Erythroblast (primary cell): ENCODE measurements around the gene OR2A7.
"Not testable (repeated sequence)": the region's sequence is repeated elsewhere in the genome, so short reads cannot be mapped to it uniquely, and the experiment has no call there.

Source experiments
- DNase-seq, 2 experiments: peaks; one replicate each; lab custom pipeline; 2025; lab: John Stamatoyannopoulos, UW
- GATA1 ChIP-seq: IDR thresholded peaks from 2 replicates; pipeline ENCODE4 v1.6.1; 2011; ENCODE audit warnings: low read depth, mild to moderate bottlenecking, control low read depth, low read length, moderate library complexity
- POLR2A ChIP-seq: IDR thresholded peaks from 2 replicates; pipeline ENCODE4 v1.6.1; 2011; ENCODE audit warnings: mild to moderate bottlenecking, low read length

Gene OR2A7

DNA sequence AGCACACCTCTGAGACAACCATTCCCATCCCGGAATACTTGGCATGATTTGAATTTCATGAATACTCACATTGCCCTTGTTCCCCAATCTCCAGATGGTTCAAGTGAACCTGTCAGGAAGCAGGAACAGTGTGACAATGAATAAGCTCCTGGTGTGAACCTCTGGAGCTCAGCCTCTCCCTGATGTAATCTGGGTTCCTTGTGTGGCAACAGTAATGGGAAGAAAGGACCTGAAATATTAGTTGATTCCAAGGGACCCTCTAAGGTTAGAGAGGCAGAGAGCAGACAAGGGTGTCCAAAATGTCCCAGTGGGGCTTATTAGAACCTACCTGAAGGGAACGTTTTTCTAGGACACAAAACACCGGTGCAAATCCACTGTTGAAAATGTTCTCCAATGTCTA lies 8.5 kb downstream of the OR2A7 start:
- no peak for TF ChIP-seq GATA1
- TF ChIP-seq POLR2A: no peak
- DNase-seq: no peak

DNA sequence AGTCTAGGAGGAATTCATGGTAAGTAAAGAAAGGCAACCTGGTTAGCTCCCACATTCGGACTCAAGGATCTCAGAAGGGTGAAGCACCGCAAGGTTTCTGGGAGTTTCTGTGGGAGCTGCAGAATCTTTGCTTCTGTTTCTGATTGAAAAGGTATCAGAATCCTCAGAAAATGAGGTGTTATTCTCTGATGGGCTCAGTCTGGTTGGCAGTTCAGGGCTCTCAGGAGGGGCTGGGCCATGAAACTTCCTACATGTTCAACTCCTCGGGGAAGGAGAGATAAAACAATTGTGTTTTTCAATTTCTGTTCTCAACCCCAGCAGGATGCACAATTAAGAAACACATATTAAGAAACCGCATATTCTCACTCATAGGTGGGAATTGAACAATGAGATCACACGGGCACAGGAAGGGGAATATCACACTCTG lies 9.1 kb downstream of the OR2A7 start:
- TF ChIP-seq POLR2A: no peak
- DNase-seq: no peak

DNA sequence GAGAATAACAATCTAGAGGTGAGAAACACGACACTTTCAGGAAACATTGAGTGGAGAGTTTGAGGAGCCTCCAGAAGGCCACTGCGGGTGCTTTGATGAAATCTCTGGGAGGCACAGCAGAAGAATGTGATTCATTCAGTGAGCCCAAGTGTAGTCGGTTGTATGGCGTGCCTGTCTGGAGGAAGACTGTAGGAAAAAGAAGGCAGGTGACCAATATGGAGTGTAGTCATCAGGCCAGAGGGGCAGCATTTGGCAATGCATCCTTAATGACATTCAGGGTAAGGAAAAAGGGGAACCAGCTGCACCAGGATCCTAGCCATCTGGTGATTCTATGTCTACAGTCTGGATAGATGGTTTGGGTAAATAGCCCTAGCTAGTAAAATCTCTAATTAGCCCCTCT lies 12.3 kb downstream of the OR2A7 start:
- DNase-seq: not testable (repeated sequence)

DNA sequence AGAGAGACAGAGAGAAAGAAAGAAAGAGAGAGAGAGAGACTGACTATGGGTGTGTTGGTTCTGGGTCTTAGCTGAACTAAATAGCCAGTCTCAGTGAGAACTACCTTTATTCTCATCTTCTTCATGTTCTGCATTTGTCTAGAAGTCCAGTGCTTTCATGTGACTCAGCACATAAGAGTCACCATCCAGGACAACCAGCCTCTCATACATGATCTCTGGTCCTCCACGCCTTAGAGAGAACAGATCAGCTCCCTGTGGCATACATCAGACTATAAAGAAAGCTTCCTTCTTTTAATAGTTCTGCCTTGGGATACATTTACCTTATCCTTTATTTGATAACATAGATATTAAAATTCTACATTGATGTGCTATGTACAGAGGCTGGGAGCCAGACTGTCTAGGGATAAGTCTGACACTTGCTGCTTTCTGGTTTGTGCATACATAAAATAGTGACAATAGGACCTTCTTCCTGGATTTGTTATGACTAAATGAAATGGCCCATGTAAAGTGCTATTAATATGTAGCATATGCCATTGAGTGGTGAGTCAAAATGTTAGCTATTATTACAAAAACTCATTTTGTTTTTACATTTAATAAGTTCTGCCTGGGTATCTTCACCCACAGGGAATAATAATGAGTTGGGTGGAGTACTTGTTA lies 16.8 kb downstream of the OR2A7 start:
- not testable (repeated sequence) for DNase-seq

DNA sequence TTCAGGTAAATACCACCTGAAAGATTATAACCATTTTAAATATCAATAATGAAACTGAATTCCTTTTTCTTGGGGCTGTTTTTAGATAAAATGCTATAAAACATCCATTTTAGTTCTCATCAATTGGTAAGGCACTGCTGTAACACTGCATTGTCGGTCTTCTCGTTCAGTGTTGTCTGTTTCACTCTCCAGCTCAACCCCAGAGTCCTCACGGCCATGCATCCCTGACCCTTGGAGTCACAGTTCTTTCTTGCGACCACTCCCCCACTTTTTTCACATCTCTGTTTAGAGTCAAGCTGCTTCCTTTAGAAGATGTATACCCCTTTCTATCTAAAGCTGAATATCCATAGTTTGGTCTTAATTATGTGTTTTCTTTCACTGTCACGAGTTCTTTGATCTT lies 17.6 kb downstream of the OR2A7 start:
- DNase-seq: not testable (repeated sequence)

DNA sequence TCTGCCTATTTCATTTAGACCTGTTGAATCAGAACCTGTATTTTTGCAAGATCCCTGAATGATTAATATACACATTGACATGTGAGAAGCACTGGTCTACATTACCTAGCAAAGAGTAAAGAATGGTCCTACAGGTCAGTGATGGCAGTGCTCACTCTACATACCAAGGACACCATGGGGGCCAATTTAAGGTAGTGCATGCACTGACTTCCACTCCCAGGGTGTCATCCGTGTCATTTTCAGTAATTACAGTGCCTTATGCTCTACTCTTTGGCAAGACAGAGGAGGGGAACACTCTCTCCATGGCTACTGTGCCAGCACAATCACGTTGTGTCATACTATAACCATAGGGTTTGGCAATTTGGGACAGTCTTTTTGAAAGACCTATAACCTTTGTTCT lies 19.2 kb downstream of the OR2A7 start:
- DNase-seq: not testable (repeated sequence)

DNA sequence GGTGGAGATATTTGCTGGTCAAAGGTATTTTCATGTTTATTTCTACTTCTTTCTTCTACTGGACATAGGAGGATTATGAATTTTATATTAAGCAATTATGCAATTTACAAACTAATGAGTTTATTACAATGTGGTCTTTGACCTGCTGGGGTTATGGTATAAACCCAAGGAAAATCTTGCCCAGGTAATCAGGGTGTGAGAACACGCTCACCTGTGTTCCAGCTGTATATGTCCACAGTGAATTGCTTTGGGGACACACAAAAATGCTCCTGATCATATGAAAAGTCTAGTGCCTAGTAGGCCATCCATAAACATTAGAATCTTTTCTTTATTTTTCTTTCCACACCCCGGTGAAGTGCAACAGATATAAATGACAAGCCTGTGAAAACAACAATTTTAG lies 25.2 kb downstream of the OR2A7 start, which contains the start of gene OR2A42:
OR2A42 (minus strand) TSS at position 241 of the 400 bp plus-strand sequence. CDS start 6,762 bp downstream, outside the sequence.
- not testable (repeated sequence) for DNase-seq

DNA sequence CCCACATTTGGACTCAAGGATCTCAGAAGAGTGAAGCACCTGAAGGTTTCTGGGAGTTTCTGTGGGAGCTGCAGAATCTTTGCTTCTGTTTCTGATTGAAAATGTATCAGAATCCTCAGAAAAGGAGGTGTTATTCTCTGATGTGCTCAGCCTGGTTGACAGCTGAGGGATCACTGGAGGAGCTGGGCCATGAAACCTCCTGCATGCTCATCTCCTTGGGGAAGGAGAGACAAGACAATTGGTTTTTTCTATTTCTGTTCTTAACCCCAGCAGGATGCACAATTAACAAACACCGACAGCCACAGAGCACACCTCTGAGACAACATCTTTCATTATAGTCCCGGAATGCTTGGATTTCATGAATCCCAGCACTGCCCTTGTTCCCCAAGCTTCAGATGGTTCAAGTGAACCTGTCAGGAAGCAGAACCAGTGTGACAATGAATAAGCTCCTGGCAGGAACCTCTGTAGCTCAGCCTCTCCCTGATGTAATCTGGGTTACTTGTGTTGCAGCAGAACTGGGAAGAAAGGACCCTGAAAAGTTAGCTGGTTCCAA lies 26.0 kb downstream of the OR2A7 start:
- not testable (repeated sequence) for DNase-seq

DNA sequence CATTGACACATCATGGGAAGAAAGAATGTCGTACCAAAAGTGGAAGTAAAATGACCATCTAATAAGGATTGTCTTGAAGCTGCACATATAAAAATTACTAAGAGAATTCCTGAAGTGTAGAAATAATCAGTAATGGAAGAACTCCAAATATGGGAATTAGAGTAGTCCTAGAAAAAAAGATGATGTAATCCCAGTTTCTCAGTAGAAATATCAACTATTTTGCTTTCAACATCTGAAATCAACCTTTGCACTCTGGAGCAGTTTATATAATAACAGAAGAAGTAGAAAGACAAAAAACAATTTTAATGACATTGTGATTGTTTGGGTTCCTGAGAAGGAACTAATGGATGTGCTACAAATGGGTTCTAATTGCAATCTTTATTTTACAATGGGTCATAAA lies 31.6 kb downstream of the OR2A7 start:
- not testable (repeated sequence) for DNase-seq

DNA sequence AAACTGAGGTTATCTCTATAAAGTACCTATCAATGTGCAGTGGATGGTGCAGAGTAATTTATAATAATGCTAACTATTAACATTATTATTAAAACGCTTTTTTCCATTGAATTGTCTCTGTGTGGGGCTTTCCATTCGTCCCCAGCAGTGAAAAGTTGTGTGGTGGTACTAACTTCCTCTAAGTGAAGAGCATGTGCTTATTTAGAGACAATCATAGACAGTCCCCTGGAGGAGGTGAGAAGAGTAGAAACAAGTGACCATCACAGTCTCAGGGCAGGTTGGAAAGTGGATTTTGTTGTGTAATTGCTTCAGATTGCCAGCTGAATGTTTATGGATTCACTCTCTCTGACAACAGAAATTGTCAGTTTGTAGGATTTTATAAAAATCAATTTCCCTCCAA lies 33.6 kb downstream of the OR2A7 start:
- not testable (repeated sequence) for DNase-seq

DNA sequence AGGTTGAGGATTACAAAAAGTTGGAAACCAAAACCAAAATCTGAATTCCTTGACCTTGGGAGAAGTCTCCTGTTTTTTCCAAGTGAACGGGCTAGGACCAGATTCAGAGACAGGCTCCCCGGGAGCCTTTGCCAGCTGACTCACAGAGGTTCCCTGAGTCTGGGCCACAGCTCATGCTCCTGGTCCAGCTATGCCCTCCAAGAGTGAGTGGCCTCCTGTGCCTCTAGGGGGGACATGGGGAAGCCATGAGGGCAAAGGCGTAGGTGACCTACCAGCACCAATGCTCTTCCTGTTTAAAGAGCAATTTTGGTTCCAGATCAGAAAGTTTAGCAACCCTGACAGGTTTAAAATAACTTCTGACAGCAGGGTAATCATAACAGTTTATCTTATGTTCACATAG lies 35.8 kb downstream of the OR2A7 start:
- not testable (repeated sequence) for DNase-seq

DNA sequence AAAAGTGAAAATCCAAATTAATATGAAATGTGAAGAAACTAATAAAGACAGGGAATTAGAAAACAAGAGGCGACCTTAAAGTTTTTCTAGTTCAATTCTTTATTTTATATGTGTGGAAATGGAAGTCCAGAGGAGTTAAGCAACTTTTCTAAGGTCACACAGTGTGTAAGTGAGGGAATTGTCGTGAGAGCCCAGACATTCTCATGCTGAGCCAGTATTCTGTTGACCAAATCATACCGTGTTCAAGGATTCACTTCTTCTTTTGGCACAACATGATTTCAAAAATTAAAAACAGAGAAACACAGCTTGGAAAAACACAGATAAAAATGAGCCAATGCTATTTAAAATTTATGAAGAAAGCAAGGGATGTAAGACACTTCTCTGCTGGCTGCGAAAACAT lies 37.7 kb downstream of the OR2A7 start:
- DNase-seq: not testable (repeated sequence)

DNA sequence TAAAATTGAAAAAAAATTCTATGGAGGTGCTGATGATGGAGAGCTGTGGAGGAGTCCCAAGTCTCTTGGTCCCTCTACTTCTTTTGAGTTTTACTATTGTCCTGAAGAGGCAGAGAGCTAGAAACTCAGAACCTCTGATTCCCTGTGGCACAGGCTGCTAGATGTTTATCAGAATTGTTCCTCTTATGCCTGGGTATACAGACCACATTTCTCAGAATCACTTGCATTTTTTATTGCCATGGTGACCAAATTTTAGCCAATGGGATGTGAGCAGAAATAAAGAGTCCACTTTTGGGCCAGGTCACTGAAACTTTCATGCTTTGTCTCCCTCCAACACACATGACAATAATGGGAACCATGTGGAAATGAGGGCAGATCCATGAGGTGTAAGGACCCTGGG lies 40.9 kb downstream of the OR2A7 start:
- DNase-seq: not testable (repeated sequence)

DNA sequence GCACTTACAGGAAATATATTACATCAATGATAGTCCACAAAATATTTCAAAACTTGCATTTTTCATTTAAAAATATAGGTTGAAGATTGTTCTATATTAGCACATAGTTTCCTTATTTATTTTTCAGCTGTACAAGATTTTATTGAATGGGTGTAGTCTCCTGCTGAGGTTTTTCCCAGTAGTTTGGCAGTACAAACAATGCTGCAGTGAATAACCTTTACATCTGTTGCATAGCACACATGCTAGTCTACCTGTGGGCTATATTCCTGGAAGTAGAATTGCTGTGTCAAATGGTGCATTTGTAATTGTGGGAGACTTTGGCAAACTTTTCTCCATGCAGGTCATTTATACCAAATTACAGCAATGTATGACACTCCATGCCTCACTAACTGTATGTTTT lies 44.1 kb downstream of the OR2A7 start:
- DNase-seq: not testable (repeated sequence)

DNA sequence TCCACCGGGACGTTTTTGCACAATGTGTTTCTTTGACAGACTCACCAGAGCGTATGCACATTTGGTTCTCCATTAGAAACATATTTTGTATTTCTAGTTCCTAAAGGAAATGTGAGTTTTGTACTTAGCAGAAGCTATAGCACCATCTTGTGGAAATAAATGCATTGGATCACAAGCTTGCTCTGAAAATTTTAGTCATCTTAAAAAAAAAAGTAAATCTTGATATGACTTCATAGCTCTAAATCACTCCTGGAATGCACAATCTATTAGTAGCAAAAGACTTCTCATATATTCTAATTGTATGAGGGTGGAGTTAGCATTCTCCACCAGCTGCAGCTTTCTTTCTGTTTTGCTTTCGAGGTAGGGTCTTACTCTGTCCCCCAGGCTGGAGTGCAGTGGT lies 45.4 kb downstream of the OR2A7 start:
- not testable (repeated sequence) for DNase-seq

DNA sequence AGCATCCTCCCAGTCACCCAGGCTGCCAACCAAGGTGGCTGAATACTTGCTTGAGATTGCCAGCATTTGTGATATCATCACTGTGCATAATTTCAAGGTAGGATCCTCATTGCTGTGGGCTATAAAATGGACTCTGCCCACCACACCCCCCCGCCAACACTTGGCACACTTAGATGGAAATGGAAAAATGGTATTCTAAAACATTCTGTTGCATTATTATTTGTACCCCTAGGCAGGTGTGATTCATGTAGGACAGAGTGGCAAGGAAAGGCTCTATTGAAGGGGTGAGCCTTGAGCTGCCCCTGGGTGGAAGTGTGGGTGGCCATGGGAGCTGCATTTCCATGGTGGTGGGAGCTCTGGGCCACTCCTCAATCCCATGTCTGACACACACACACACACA lies 46.0 kb downstream of the OR2A7 start:
- DNase-seq: not testable (repeated sequence)

DNA sequence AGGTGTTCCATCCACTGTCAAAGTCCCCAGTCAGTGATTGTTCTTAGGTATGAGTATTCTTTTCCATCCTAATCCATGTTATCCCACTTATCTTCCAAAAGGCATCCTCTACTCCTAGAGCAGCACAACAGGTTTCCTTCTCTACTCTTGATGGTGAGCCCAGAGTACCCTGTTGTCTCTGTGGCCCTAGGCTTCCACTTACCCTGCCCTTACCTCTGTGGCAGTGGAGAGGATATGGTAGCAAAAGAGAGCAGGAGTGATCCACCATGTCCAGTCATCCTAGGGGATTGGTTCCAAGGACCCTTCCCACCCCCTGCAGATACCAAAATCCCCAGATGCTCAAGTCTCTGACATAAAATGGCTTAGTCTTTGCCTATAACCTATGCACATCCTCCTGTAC lies 47.4 kb downstream of the OR2A7 start:
- DNase-seq: not testable (repeated sequence)
